HAP-1 (cell line): ENCODE data around the gene POMGNT2.

Experiments
- DNase-seq, 2 experiments: peaks; one replicate each; pipeline ENCODE4 v3.0.0-alpha.2; 2016 to 2020; ENCODE audit warnings: low spot score in 2 of 2
- H3K27me3 ChIP-seq: fragments of 250-450 bp; sonication (Bioruptor Pico); 2 replicates; pipeline ENCODE4 v1.5.1; 2020; ENCODE audit warnings: low read depth, mild to moderate bottlenecking, moderate library complexity
- H3K36me3 ChIP-seq: fragments of 250-450 bp; sonication (Bioruptor Pico); replicated peaks from 2 replicates; pipeline ENCODE4 v1.5.1; 2020; ENCODE audit warnings: mild to moderate bottlenecking
- H3K4me1 ChIP-seq: fragments of 250-450 bp; sonication (Bioruptor Pico); 2 replicates; pipeline ENCODE4 v1.5.1; 2020; ENCODE audit warnings: mild to moderate bottlenecking
- H3K4me3 ChIP-seq: fragments of 250-450 bp; sonication (Bioruptor Pico); 2 replicates; pipeline ENCODE4 v1.5.1; 2020; ENCODE audit warnings: mild to moderate bottlenecking, moderate library complexity
- H3K9me3 ChIP-seq: fragments of 250-450 bp; sonication (Bioruptor Pico); 2 replicates; pipeline ENCODE4 v1.5.1; 2020; ENCODE audit warnings: mild to moderate bottlenecking, moderate library complexity
- in situ Hi-C: fragments of 300-500 bp; cut with MboI; formaldehyde crosslinking; loops from 3 replicates; pipeline ENCODE4 v1.14.3; 2020; ENCODE audit warnings: low sequenced_read_pairs, inconsistent platforms, mixed read lengths

Gene POMGNT2

GRCh38 chr3:43035801-43036365 lies 70.0 kb downstream of the POMGNT2 start:
- in situ Hi-C loops: no loop called here
- Histone ChIP-seq H3K27me3 (no peaks in the 10 kb centered on the region), H3K4me3 (no peak overlapping the region), H3K9me3 (no peaks in the 10 kb centered on the region), H3K4me1 (no peaks in the 10 kb centered on the region), H3K36me3 (no peaks in the 10 kb centered on the region)
- no peak for DNase-seq

- DNase-seq: no peak
- H3K4me1 ChIP-seq: no peaks in the 10 kb centered on the region
Measured at GRCh38 chr3:43034911-43035310, 71.0 kb downstream of the POMGNT2 start.

GRCh38 chr3:43034200-43034599 lies 71.7 kb downstream of the POMGNT2 start:
- Histone ChIP-seq H3K27me3 (no peaks in the 10 kb centered on the region), H3K36me3 (no peaks in the 10 kb centered on the region), H3K4me3 (no peak overlapping the region), H3K4me1 (no peaks in the 10 kb centered on the region), H3K9me3 (no peaks in the 10 kb centered on the region)
- in situ Hi-C loops: no loop called here
- DNase-seq: no peak

More at GRCh38 chr3:43034911-43035310, 71.0 kb downstream of the POMGNT2 start:
- in situ Hi-C loops: no loop called here
- Histone ChIP-seq H3K36me3 (no peaks in the 10 kb centered on the region), H3K27me3 (no peaks in the 10 kb centered on the region), H3K4me3 (no peak overlapping the region), H3K9me3 (no peaks in the 10 kb centered on the region)

- H3K4me1 ChIP-seq: no peaks in the 10 kb centered on the region
- no peaks in the 10 kb centered on the region for H3K9me3 ChIP-seq
- no peak overlapping the region for H3K4me3 ChIP-seq
- no peaks in the 10 kb centered on the region for H3K27me3 ChIP-seq
- no peaks in the 10 kb centered on the region for H3K36me3 ChIP-seq
- in situ Hi-C loops: no loop called here
- DNase-seq: no peak
Measured at GRCh38 chr3:43032646-43033628, 72.9 kb downstream of the POMGNT2 start.

GRCh38 chr3:43031889-43032545 lies 73.9 kb downstream of the POMGNT2 start:
- H3K4me3 ChIP-seq: no peak overlapping the region
- in situ Hi-C loops: no loop called here

GRCh38 chr3:43031485-43031884 lies 74.4 kb downstream of the POMGNT2 start:
- Histone ChIP-seq H3K4me3 (no peak overlapping the region), H3K27me3 (no peaks in the 10 kb centered on the region), H3K4me1 (no peaks in the 10 kb centered on the region), H3K9me3 (no peaks in the 10 kb centered on the region), H3K36me3 (no peaks in the 10 kb centered on the region)
- no peak for DNase-seq
- in situ Hi-C loops: no loop called here

More at GRCh38 chr3:43031889-43032545, 73.9 kb downstream of the POMGNT2 start:
- Histone ChIP-seq H3K36me3 (no peaks in the 10 kb centered on the region), H3K27me3 (no peaks in the 10 kb centered on the region), H3K4me1 (no peaks in the 10 kb centered on the region), H3K9me3 (no peaks in the 10 kb centered on the region)
- no peak for DNase-seq

- Histone ChIP-seq H3K4me3 (no peak overlapping the region), H3K27me3 (no peaks in the 10 kb centered on the region), H3K4me1 (no peaks in the 10 kb centered on the region), H3K9me3 (no peaks in the 10 kb centered on the region), H3K36me3 (no peaks in the 10 kb centered on the region)
- in situ Hi-C loops: no loop called here
- DNase-seq: no peak
Measured at GRCh38 chr3:43030162-43030935, 75.5 kb downstream of the POMGNT2 start.
